Ovary (tissue), 9 donors: ENCODE results near the gene DIDO1. TPM values are rescaled to one million over a fixed set of nuclear protein-coding genes. Genes with fewer than 3 reads are reported as not detected.

Experiments
- DNase-seq, 5 donors: peaks; one replicate each; pipeline ENCODE4 v3.0.0-alpha.2; 2019 to 2020
- H3K27ac ChIP-seq, 2 donors: fragments of 200-600 bp; one replicate each; pipeline versions ENCODE4 v1.5.1 to v1.8.0; 2019 to 2022
- H3K27me3 ChIP-seq: fragments of 200-600 bp; one replicate; pipeline ENCODE4 v1.8.0; 2022
- H3K36me3 ChIP-seq: fragments of 200-600 bp; sonication (generic); one replicate; pipeline ENCODE4 v1.5.1; 2019
- H3K4me1 ChIP-seq: one replicate; pipeline ENCODE4 v1.8.1; 2013; ENCODE audit warnings: mild to moderate bottlenecking, moderate library complexity; ENCODE audit not compliant: insufficient read depth
- H3K4me3 ChIP-seq: fragments of 200-600 bp; sonication (generic); one replicate; pipeline ENCODE4 v1.5.1; 2017
- H3K9me3 ChIP-seq, 2 donors: fragments of 200-600 bp in 1 of 2; sonication (generic) in 1 of 2; one replicate each; pipeline versions ENCODE4 v1.5.1 to v1.8.1; 2013 to 2019; ENCODE audit warnings: mild to moderate bottlenecking in 1 of 2, moderate library complexity in 1 of 2
- EP300 ChIP-seq: sonication (generic); formaldehyde crosslinking; IDR thresholded peaks from one replicate; pipeline ENCODE4 v1.6.1; 2017; ENCODE audit warnings: antibody characterized with exemption
- POLR2A ChIP-seq: fragments of 450-650 bp; IDR thresholded peaks from one replicate; pipeline ENCODE4 v1.6.1; 2017; ENCODE audit warnings: antibody characterized with exemption, mild to moderate bottlenecking, moderate library complexity
- WGBS, 3 donors: extraction: QIAGEN DNeasy Blood & Tissue Kit in 1 of 3; methylation state at CpG; one replicate each; pipeline versions ENCODE4 v1.1.5 to v1.1.7; 2013 to 2017; 5-methylcytosine and 5-hydroxymethylcytosine counted together
- intact Hi-C, 4 donors: fragments of 100-400 bp; cut with DNase I; formaldehyde crosslinking; loops; one replicate each; pipeline versions ENCODE4 v1.11.0 to v1.15.1; 2022 to 2023
- polyA plus RNA-seq, 2 donors: library from polyadenylated mRNA; stranded (reverse); fragments of 200-250 nt in 1 of 2; fragments of 350-450 nt in 1 of 2; fragmentation: Illumina TruSeq in 1 of 2; extraction: RNeasy Lipid Tissue Mini Kit (QIAGEN cat#74804) in 1 of 2; gene quantifications; one replicate each; pipeline ENCODE4 v1.2.3, GENCODE V29; 2013 to 2014
- total RNA-seq, 7 donors: library from RNA; depleted of rRNA in 2 of 7; stranded (reverse); fragments of >200 nt in 2 of 7; fragmentation: NEBNext Ultra II Directional in 3 of 7; extraction: Animal tissue kit (Norgen Biotek cat#: 25700) in 3 of 7; gene quantifications; one replicate each; pipeline versions ENCODE4 v1.1.0 to v1.2.4, GENCODE V29; 2016 to 2023
- TF ChIP-seq, protein P1 (sequence below), 3 donors: fragments of 450-650 bp in 2 of 3; fragments of 200-600 bp in 1 of 3; IDR thresholded peaks; one replicate each; pipeline versions ENCODE4 v1.5.1 to v1.8.0; 2016 to 2022; ENCODE audit warnings: antibody characterized with exemption in 3 of 3, mild to moderate bottlenecking in 1 of 3
- donor health status: DM: no; HTN: no; CAD: no; lungs with moderate emphysema.
- donor health status: DM: no; HTN: no; CAD: no.
- donor health status: Bipolar disorder and iron deficiency.
- donor health status: DM: yes; HTN: yes; CAD: no.
- donor health status: DM: no; HTN: no; CAD: no.
- donor health status: DM: yes; HTN: yes; CAD: no.

The DIDO1 gene
- total and polyA plus RNA-seq, 9 donors, result 42.9 to 82.2 (median 56.2) TPM

DNA sequence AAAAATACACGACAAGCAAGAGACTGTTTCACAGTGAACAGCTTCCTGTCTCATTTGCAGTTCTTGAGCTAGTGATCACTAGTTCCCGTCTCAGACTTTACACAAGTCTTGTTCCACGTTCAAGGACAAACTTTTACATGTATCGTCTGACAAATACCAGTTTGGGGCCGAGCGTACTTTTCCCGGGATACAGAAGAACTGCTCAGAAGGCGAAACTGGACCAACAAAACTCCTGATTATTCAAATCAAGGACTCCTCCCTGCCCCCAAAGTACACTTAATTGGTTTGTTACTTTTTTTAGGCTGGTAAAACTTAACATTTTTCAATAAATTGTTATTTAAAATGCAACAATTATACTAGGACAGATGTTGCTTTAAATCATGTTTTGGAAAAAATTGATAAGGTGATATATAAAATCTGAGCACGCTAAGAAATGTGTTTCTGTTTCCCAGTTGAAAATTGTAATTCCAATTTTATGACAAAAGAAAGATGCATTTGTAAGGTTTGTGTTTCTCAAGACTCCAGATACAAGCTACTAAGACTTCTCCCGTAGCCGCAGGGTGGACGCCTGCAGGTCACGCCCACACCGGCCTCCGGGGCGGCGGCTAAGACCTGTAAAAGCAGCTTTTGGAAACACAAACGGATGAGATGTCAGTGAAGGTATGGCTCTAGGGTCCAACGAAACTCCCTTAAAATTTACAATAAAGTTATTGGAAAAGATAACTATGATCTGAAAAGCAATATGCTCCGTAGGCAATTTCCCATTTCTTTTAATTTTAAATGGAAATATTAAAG, 47.9 kb downstream of the DIDO1 start:
- Histone ChIP-seq H3K9me3 (no peaks in the 10 kb centered on the region), H3K4me3 (no peak overlapping the region), H3K36me3 (no peaks in the 10 kb centered on the region), H3K27ac (no peak overlapping the region), H3K27me3 (no peaks in the 10 kb centered on the region), H3K4me1 (peaks cover 13% of the 10 kb centered on the region)
- 38 to 56% (median 39%) methylated on average over 20 of the region's 20 CpGs for WGBS, 3 donors
- TF ChIP-seq POLR2A (no peak), EP300 (no peak)
- TF ChIP-seq, protein P1, sequence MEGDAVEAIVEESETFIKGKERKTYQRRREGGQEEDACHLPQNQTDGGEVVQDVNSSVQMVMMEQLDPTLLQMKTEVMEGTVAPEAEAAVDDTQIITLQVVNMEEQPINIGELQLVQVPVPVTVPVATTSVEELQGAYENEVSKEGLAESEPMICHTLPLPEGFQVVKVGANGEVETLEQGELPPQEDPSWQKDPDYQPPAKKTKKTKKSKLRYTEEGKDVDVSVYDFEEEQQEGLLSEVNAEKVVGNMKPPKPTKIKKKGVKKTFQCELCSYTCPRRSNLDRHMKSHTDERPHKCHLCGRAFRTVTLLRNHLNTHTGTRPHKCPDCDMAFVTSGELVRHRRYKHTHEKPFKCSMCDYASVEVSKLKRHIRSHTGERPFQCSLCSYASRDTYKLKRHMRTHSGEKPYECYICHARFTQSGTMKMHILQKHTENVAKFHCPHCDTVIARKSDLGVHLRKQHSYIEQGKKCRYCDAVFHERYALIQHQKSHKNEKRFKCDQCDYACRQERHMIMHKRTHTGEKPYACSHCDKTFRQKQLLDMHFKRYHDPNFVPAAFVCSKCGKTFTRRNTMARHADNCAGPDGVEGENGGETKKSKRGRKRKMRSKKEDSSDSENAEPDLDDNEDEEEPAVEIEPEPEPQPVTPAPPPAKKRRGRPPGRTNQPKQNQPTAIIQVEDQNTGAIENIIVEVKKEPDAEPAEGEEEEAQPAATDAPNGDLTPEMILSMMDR (IDR thresholded peaks at IDR 0.05), result no peak
- intact Hi-C loops, result loop anchor here in 2 of 4 donors (10.0 kb wide), 1 partner anchor 126 kb away; the partner anchor contains the start of gene BHLHE23 (in 2 of the 2)
- no peak for DNase-seq

DNA sequence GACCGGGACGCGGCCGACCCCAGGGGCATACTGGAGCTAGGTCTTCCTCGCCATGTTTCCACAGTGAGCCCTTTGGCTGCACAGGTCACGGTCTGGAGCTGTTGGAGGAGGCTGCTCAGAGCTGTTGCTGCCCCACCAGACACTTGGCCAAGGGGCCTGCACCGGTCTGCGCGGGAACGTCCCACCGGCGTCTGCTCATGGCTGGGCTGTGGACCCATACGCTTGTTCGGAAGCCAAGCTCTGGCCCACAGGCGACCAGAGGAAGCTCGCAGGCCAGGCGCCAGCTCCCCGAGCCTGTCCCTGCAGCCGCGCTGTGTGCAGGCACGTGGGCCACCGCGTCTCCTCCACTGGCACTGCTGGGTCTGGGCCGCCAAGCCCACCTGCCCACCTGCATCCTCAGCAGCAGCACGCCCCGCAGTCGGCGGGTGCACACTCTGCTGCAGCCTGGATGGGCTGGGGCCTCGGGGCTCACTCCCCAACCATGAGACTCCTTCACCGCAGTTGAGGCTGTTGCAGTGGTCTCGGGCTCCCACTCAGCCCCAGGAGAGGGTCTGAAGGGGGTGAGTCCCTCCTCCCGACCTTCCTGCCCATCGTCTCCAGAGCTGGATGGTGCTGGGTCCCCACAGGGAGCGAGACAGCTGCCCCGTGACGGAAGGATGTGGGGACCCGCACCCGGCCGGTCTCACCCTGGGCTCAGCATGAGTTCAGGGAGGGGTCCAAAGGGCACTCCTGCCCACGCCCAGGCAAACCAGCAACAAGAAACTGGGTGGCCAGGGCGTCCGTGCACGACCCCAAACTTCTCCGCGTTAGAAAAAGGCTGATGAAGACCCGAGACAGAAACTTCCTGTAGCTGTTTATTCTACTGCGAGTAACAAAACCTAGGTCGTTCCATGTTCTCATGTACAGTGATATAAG, 49.1 kb downstream of the DIDO1 start:
- H3K4me1 ChIP-seq, result peaks cover 13% of the 10 kb centered on the region
- H3K4me3 ChIP-seq, result no peak overlapping the region
- WGBS, 3 donors, result 50 to 59% (median 54%) methylated on average over 41 to 48 of the region's 48 CpGs
- TF ChIP-seq EP300 (no peak), POLR2A (no peak)
- TF ChIP-seq, protein P1 (IDR thresholded peaks at IDR 0.05), result no peak
- H3K36me3 ChIP-seq, result no peaks in the 10 kb centered on the region
- intact Hi-C loops, result loop anchor here in 2 of 4 donors (10.0 kb wide), 1 partner anchor 128 kb away; the partner anchor contains the start of gene BHLHE23 (in 2 of the 2)
- H3K27me3 ChIP-seq, result no peaks in the 10 kb centered on the region
- peak overlapping the region; percentile 46 to 56 for H3K27ac ChIP-seq
- no peaks in the 10 kb centered on the region for H3K9me3 ChIP-seq
- peak; percentile 81 to 88 (median 86) for DNase-seq

DNA sequence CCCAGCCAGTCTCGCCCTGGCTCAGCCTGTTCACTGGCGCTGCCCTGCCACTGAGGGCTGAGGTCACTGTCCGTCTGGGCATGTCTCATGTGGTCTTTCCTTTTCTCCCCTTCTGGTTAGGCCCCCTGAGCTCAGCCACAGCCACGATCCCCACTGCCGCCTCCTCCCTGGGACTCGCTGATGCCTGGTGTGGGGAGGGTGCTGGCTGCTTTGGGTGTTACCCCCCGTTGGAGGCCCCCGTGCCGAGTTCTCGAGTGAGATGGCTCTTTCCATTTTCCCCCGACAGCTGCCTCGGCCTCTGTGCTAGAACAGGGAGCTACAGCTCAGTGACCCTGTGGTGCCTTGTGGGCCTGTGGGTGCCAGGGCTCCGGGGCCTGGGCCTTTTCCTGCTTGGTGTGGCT, 49.8 kb downstream of the DIDO1 start:
- peaks cover 13% of the 10 kb centered on the region for H3K4me1 ChIP-seq
- no peak for DNase-seq
- H3K4me3 ChIP-seq, result no peak overlapping the region
- intact Hi-C loops, result loop anchor here in 2 of 4 donors (10.0 kb wide), 1 partner anchor 128 kb away; the partner anchor contains the start of gene BHLHE23 (in 2 of the 2)
- H3K9me3 ChIP-seq, result no peaks in the 10 kb centered on the region
- 68 to 70% (median 69%) methylated on average over 13 of the region's 13 CpGs for whole genome bisulfite sequencing, 3 donors
- no peaks in the 10 kb centered on the region for H3K27me3 ChIP-seq
- peak overlapping the region; percentile 46 to 56 for H3K27ac ChIP-seq
- H3K36me3 ChIP-seq, result no peaks in the 10 kb centered on the region
- no peak for TF ChIP-seq POLR2A
- TF ChIP-seq, protein P1 (IDR thresholded peaks at IDR 0.05), result no peak
- no peak for TF ChIP-seq EP300
